K562 (cell line): ENCODE results near the gene LCA5L. TPM values are rescaled to one million over a fixed set of nuclear protein-coding genes. Genes with fewer than 3 reads are reported as not detected.

ENCODE experiments used
- BRD9 ChIP-seq: fragments of 450-650 bp; IDR thresholded peaks from 2 replicates; pipeline ENCODE4 v1.6.1; 2018; ENCODE audit warnings: low read depth; ENCODE audit not compliant: partially characterized antibody
- E2F5 ChIP-seq: sonication (generic); formaldehyde crosslinking; IDR thresholded peaks from 2 replicates; pipeline ENCODE4 v1.8.0; 2022; ENCODE audit warnings: mild to moderate bottlenecking, missing genetic modification reagents
- FOXP1 ChIP-seq: sonication (generic); formaldehyde crosslinking; IDR thresholded peaks from 2 replicates; pipeline ENCODE4 v1.8.0; 2022; ENCODE audit warnings: mild to moderate bottlenecking, missing genetic modification reagents
- GABPA ChIP-seq: fragments of 200-800 bp; sonication (Bioruptor generic); conservative IDR thresholded peaks from 2 replicates; pipeline ENCODE4 v1.6.1; 2016; ENCODE audit warnings: low read depth, missing genetic modification characterization, missing compliant biosample characterization
- HMGXB4 ChIP-seq: sonication (generic); formaldehyde crosslinking; IDR thresholded peaks from 2 replicates; pipeline ENCODE4 v1.8.1; 2023; ENCODE audit warnings: mild to moderate bottlenecking, missing genetic modification reagents
- KAT8 ChIP-seq: fragments of 450-650 bp; IDR thresholded peaks from 2 replicates; pipeline ENCODE4 v1.6.1; 2016; ENCODE audit warnings: low read depth, mild to moderate bottlenecking
- MCM7 ChIP-seq, 2 experiments: fragments of 450-650 bp; IDR thresholded peaks; 2 replicates each; pipeline ENCODE4 v1.6.1; 2016 to 2018
- MITF ChIP-seq: IDR thresholded peaks from 2 replicates; pipeline ENCODE4 v1.6.1; 2014; ENCODE audit warnings: antibody characterized with exemption
- PHTF2 ChIP-seq: fragments of 250-450 bp; sonication (Bioruptor Pico); IDR thresholded peaks from 2 replicates; pipeline ENCODE4 v1.5.0; 2021; ENCODE audit warnings: mild to moderate bottlenecking
- POLR2A ChIP-seq: fragments of 450-650 bp; conservative IDR thresholded peaks from 2 replicates; pipeline ENCODE4 v1.6.1; 2016
- PTRF ChIP-seq: fragments of 450-650 bp; IDR thresholded peaks from 2 replicates; pipeline ENCODE4 v1.6.1; 2016; ENCODE audit warnings: mild to moderate bottlenecking, missing genetic modification characterization, missing compliant biosample characterization
- RBFOX2 ChIP-seq: fragments of 200-400 bp; formaldehyde crosslinking; IDR thresholded peaks from 2 replicates; pipeline ENCODE4 v1.6.1; 2017; ENCODE audit warnings: low read depth, mild to moderate bottlenecking, low read length, moderate library complexity
- RBM22 ChIP-seq: fragments of 200-400 bp; formaldehyde crosslinking; IDR thresholded peaks from 2 replicates; pipeline ENCODE4 v1.6.1; 2018; ENCODE audit warnings: low read length, low read depth; ENCODE audit not compliant: poor library complexity, severe bottlenecking
- RBM34 ChIP-seq: fragments of 200-400 bp; formaldehyde crosslinking; IDR thresholded peaks from 2 replicates; pipeline ENCODE4 v1.6.1; 2018; ENCODE audit warnings: low read length, borderline replicate concordance; ENCODE audit not compliant: insufficient read depth
- ZBTB2 ChIP-seq: fragments of 450-650 bp; IDR thresholded peaks from 2 replicates; pipeline ENCODE4 v1.6.1; 2016; ENCODE audit warnings: antibody characterized with exemption
- ZBTB9 ChIP-seq: fragments of 450-650 bp; formaldehyde crosslinking; IDR thresholded peaks from 2 replicates; pipeline ENCODE4 v1.4.0; 2020; ENCODE audit warnings: mild to moderate bottlenecking, moderate library complexity
- ZFP91 ChIP-seq: sonication (generic); formaldehyde crosslinking; IDR thresholded peaks from 2 replicates; pipeline ENCODE4 v1.8.0; 2022; ENCODE audit warnings: mild to moderate bottlenecking, missing genetic modification reagents
- ZNF239 ChIP-seq: fragments of 250-450 bp; sonication (Bioruptor Pico); IDR thresholded peaks from 2 replicates; pipeline ENCODE4 v1.4.0; 2020; ENCODE audit warnings: mild to moderate bottlenecking
- ZNF384 ChIP-seq: IDR thresholded peaks from 2 replicates; pipeline ENCODE4 v1.6.1; 2012; ENCODE audit warnings: low read depth, low read length, improper control_type of control experiment
- ZNF699 ChIP-seq: fragments of 250-450 bp; sonication (Bioruptor Pico); IDR thresholded peaks from 2 replicates; pipeline ENCODE4 v1.8.0; 2021; ENCODE audit warnings: mild to moderate bottlenecking, moderate library complexity; ENCODE audit not compliant: insufficient replicate concordance
- polyA plus RNA-seq, 8 experiments: library from polyadenylated mRNA; depleted of rRNA in 4 of 8; stranded (reverse) in 5 of 8; unstranded in 3 of 8; fragments of >200 nt; fragmentation: Nextera tagmentation in 2 of 8; fragmentation: Illumina TruSeq in 1 of 8; extraction: Ambion mirVana in 2 of 8; extraction: Trizol in 1 of 8; gene quantifications; 2 replicates each; pipeline versions ENCODE4 v1.2.1 to v1.2.3, GENCODE V29; 2011 to 2014; ENCODE audit warnings: inconsistent platforms in 1 of 8, missing spikeins in 1 of 8
- total RNA-seq, 7 experiments: library from RNA; depleted of rRNA in 6 of 7; stranded (reverse); fragments of >200 nt in 6 of 7; fragmentation: Illumina TruSeq in 2 of 7; extraction: Trizol in 2 of 7; gene quantifications; 2 replicates each; pipeline versions ENCODE4 v1.2.1 to v1.2.3, GENCODE V29; 2011 to 2021; ENCODE audit warnings: low replicate concordance in 1 of 7

The LCA5L gene
- total and polyA plus RNA-seq, 9 of the 15 experiments (the other 6 are each of a cell fraction or from before 2014, with no cell fraction given) = 1.8 to 4.9 (median 3.8) TPM

GRCh38 chr21:39451332-39452206 is 6.0 kb upstream of the LCA5L start, which contains the start of gene SH3BGR (continued):
- TF ChIP-seq ZNF699 (no peak), POLR2A (0 out of 2 replicates have a peak, but pooled peaks have one; percentile 48), HMGXB4 (CRISPR knock-in tag) (no peak), ZNF384 (0 out of 2 replicates have a peak, but pooled peaks have one; percentile 2), ZBTB2 (no peak), E2F5 (no peak), MITF (no peak), FOXP1 (CRISPR knock-in tag) (no peak), BRD9 (no peak), ZFP91 (CRISPR knock-in tag) (no peak), MCM7 (IDR thresholded peaks at IDR 0.05) (no peak), PHTF2 (CRISPR knock-in tag) (no peak), GABPA (tag) (no peak; the same call in 1 of the 2 replicates), RBFOX2 (peak; percentile 81), ZBTB9 (CRISPR knock-in tag) (peak; percentile 21; the same call in 1 of the 2 replicates), PTRF (tag) (no peak), ZNF239 (no peak), RBM22 (no peak), KAT8 (no peak), RBM34 (no peak)
